Measurements from ENCODE around the gene NR2E3. TPM values are rescaled to one million over a fixed set of nuclear protein-coding genes. Genes with fewer than 3 reads are reported as not detected.

NR2E3 gene
- polyA plus RNA-seq, 3 donors, result not detected

- Histone ChIP-seq H3K27me3 (ENCODE audit: control insufficient read depth in 2 of 2, insufficient read depth in 2 of 2, low read length in 2 of 2) (no peaks in the 10 kb centered on the region), H3K4me1 (ENCODE audit: control insufficient read depth in 1 of 2, insufficient read depth in 2 of 2, low read length in 2 of 2) (no peaks in the 10 kb centered on the region), H3K9me3 (replicated peaks in 1 of 2; ENCODE audit: control insufficient read depth in 1 of 2, insufficient read depth in 1 of 2, low read length in 2 of 2) (no peaks in the 10 kb centered on the region), H3K9ac (ENCODE audit: insufficient read depth, low read length, poor library complexity, severe bottlenecking) (no peak overlapping the region), H3K36me3 (replicated peaks in 1 of 2; ENCODE audit: control insufficient read depth in 1 of 2, insufficient read depth in 2 of 2, low read length in 2 of 2) (no peaks in the 10 kb centered on the region), H2AFZ (ENCODE audit: insufficient read depth, low read depth, low read length, poor library complexity, severe bottlenecking) (no peak overlapping the region), H3K4me2 (replicated peaks; ENCODE audit: extremely low read depth, low read length, poor library complexity, severe bottlenecking) (no peak overlapping the region), H4K20me1 (ENCODE audit: insufficient read depth, low read length) (no peaks in the 10 kb centered on the region), H3K27ac (ENCODE audit: low read depth in 1 of 2, low read length in 2 of 2) (no peak overlapping the region), H3K4me3 (replicated peaks in 1 of 3; ENCODE audit: low read depth in 2 of 3, low read length in 3 of 3) (no peak overlapping the region), H3K79me2 (ENCODE audit: insufficient read depth, low read length) (no peaks in the 10 kb centered on the region)
- peaks cover 0 to 6% (median 3%) of the 10 kb centered on the region in 7 donors for H3K9me3 Mint-ChIP-seq
- no peak for DNase-seq
- intact Hi-C loops (cut with micrococcal nuclease), result loop anchor here in 1 of 2 donors (2.0 kb wide), 1 partner anchor 57 kb away; no protein-coding TSS in a partner anchor
- 96% methylated on average over 21 of the region's 24 CpGs for WGBS (ENCODE audit: insufficient coverage)
- H3K27me3 Mint-ChIP-seq (ENCODE audit: low read depth in 3 of 3), result peaks cover 4 to 8% (median 6%) of the 10 kb centered on the region in 3 donors
- no peak overlapping the region for H3K4me3 Mint-ChIP-seq
- TF ChIP-seq CTCF (IDR thresholded peaks at IDR 0.05), result no peak
- H3K36me3 Mint-ChIP-seq, result no peaks in the 10 kb centered on the region
- H3K27ac Mint-ChIP-seq, result no peak overlapping the region
- H3K4me1 Mint-ChIP-seq, result peaks cover 2% of the 10 kb centered on the region
Observed at GRCh38 chr15:71801935-71802655, 8.3 kb upstream of the NR2E3 start.

GRCh38 chr15:71802770-71803169 is 7.6 kb upstream of the NR2E3 start:
- no peak for DNase-seq
- Histone ChIP-seq H3K9ac (ENCODE audit: insufficient read depth, low read length, poor library complexity, severe bottlenecking) (no peak overlapping the region), H4K20me1 (ENCODE audit: insufficient read depth, low read length) (no peaks in the 10 kb centered on the region), H3K9me3 (replicated peaks in 1 of 2; ENCODE audit: control insufficient read depth in 1 of 2, insufficient read depth in 1 of 2, low read length in 2 of 2) (no peaks in the 10 kb centered on the region), H2AFZ (ENCODE audit: insufficient read depth, low read depth, low read length, poor library complexity, severe bottlenecking) (no peak overlapping the region), H3K4me3 (replicated peaks in 1 of 3; ENCODE audit: low read depth in 2 of 3, low read length in 3 of 3) (no peak overlapping the region), H3K36me3 (replicated peaks in 1 of 2; ENCODE audit: control insufficient read depth in 1 of 2, insufficient read depth in 2 of 2, low read length in 2 of 2) (no peaks in the 10 kb centered on the region), H3K4me2 (replicated peaks; ENCODE audit: extremely low read depth, low read length, poor library complexity, severe bottlenecking) (no peak overlapping the region), H3K79me2 (ENCODE audit: insufficient read depth, low read length) (no peaks in the 10 kb centered on the region), H3K4me1 (ENCODE audit: control insufficient read depth in 1 of 2, insufficient read depth in 2 of 2, low read length in 2 of 2) (no peaks in the 10 kb centered on the region), H3K27ac (ENCODE audit: low read depth in 1 of 2, low read length in 2 of 2) (no peak overlapping the region), H3K27me3 (ENCODE audit: control insufficient read depth in 2 of 2, insufficient read depth in 2 of 2, low read length in 2 of 2) (no peaks in the 10 kb centered on the region)
- Mint-ChIP-seq H3K4me1 (peaks cover 2% of the 10 kb centered on the region), H3K4me3 (no peak overlapping the region), H3K27me3 (ENCODE audit: low read depth in 3 of 3) (peaks cover 6 to 8% (median 7%) of the 10 kb centered on the region in 3 donors), H3K36me3 (no peaks in the 10 kb centered on the region), H3K27ac (peak overlapping the region in 1 of 7 donors; percentile 59), H3K9me3 (peaks cover 0 to 6% (median 3%) of the 10 kb centered on the region in 7 donors)
- TF ChIP-seq CTCF (IDR thresholded peaks at IDR 0.05), result peak; percentile 50
- 72% methylated on average over 19 of the region's 21 CpGs for WGBS (ENCODE audit: insufficient coverage)
- intact Hi-C loops (cut with micrococcal nuclease), result no loop called here

All from CD14-positive monocyte (primary cell).